Measurements from ENCODE around the gene INHBE.

Gene INHBE

DNA sequence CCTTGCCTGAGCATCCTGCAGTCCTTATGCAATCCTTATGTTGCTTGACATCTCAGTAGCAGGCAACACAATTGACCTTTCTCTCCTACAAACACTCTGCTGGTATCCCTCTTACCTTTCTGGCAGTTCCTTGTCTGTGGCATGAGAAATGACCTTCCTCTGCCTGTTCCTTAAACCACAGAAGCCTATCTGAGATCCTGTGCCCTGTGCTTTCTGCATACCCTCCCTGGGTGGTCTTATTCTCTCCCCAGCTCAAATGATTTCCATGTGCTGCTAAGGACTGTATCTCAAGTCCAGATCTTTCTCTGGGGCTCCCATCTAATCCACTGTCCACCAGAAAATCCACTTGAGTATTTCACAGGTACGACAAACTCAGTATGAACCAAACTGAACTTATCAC lies 26.6 kb downstream of the INHBE start (continued):
- TF ChIP-seq ESRRG (CRISPR knock-in tag; IDR thresholded peaks at IDR 0.05) (no peak), ZFP3 (CRISPR knock-in tag; IDR thresholded peaks at IDR 0.05) (no peak), CSDC2 (CRISPR knock-in tag; IDR thresholded peaks at IDR 0.05) (no peak), SNAI2 (CRISPR knock-in tag; IDR thresholded peaks at IDR 0.05) (no peak), ZNF565 (CRISPR knock-in tag; conservative IDR thresholded peaks at IDR 0.05; ENCODE audit: low read depth) (no peak), ISL1 (CRISPR knock-in tag; IDR thresholded peaks at IDR 0.05) (no peak)

DNA sequence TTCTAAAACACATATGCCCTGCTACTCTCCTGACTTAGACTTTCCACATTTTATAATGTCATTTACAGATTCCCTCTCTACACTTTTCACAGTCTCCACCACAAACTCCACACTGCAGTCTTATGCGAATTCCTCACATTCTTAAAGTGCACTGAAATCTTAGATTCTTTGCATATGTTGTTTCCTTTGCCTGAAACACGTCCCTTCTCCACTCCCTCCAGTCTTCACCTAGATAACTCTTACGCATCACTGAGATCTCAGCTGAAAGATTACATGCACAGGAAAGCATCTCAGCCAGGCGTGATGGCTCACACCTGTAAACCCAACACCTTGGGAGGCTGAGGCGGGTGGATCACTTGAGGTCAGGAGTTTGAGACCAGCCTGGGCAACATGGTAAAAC lies 28.4 kb downstream of the INHBE start:
- TF ChIP-seq ZNF565 (CRISPR knock-in tag; conservative IDR thresholded peaks at IDR 0.05; ENCODE audit: low read depth) = no peak

DNA sequence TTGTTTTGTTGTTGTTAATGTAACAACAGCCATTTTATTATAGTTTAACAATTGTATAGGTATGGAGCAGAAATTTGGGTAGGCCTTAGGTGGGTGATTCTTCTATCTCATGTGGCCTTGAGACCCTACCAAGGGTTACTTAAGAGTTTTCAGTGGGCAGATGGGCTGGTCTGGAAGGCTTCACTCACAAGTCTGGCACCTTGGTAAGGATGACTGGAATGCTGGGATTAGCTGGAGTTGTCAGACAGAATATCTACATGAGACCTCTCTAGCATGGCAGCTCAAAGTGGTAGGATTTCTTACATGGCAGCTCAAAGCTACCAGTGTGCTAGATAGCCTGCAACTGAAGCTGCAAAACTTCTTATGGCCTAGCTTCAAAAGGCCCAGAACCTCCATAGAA lies 30.6 kb downstream of the INHBE start:
- ATAC-seq = no peak
- TF ChIP-seq ISL1 (CRISPR knock-in tag; IDR thresholded peaks at IDR 0.05) = no peak
- no peak for TF ChIP-seq PATZ1 (CRISPR knock-in tag; IDR thresholded peaks at IDR 0.05; ENCODE audit: borderline replicate concordance)
- no peak for TF ChIP-seq ESRRG (CRISPR knock-in tag; IDR thresholded peaks at IDR 0.05)
- no peak for TF ChIP-seq GLIS3 (CRISPR knock-in tag; IDR thresholded peaks at IDR 0.05)
- no peak for TF ChIP-seq RARB (CRISPR knock-in tag; IDR thresholded peaks at IDR 0.05)
- TF ChIP-seq PPARA (CRISPR knock-in tag; IDR thresholded peaks at IDR 0.05; ENCODE audit: borderline replicate concordance) = no peak
- TF ChIP-seq ZFP3 (CRISPR knock-in tag; IDR thresholded peaks at IDR 0.05) = no peak
- TF ChIP-seq ZNF565 (CRISPR knock-in tag; conservative IDR thresholded peaks at IDR 0.05; ENCODE audit: low read depth) = no peak
- no peak for TF ChIP-seq ZNF70 (CRISPR knock-in tag; IDR thresholded peaks at IDR 0.05)
- no peak for TF ChIP-seq TCF4 (CRISPR knock-in tag; IDR thresholded peaks at IDR 0.05; ENCODE audit: borderline replicate concordance)
- no peak for TF ChIP-seq OSR1 (CRISPR knock-in tag; IDR thresholded peaks at IDR 0.05)
- no peak for TF ChIP-seq CSDC2 (CRISPR knock-in tag; IDR thresholded peaks at IDR 0.05)
- no peak for TF ChIP-seq ARNTL (CRISPR knock-in tag; IDR thresholded peaks at IDR 0.05; ENCODE audit: borderline replicate concordance, low read depth)
- no peak for TF ChIP-seq POU6F1 (CRISPR knock-in tag; IDR thresholded peaks at IDR 0.05; ENCODE audit: borderline replicate concordance, low read depth)
- TF ChIP-seq, protein P1, sequence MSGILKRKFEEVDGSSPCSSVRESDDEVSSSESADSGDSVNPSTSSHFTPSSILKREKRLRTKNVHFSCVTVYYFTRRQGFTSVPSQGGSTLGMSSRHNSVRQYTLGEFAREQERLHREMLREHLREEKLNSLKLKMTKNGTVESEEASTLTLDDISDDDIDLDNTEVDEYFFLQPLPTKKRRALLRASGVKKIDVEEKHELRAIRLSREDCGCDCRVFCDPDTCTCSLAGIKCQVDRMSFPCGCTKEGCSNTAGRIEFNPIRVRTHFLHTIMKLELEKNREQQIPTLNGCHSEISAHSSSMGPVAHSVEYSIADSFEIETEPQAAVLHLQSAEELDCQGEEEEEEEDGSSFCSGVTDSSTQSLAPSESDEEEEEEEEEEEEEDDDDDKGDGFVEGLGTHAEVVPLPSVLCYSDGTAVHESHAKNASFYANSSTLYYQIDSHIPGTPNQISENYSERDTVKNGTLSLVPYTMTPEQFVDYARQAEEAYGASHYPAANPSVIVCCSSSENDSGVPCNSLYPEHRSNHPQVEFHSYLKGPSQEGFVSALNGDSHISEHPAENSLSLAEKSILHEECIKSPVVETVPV (CRISPR knock-in tag; IDR thresholded peaks at IDR 0.05) = no peak
- TF ChIP-seq TOX (CRISPR knock-in tag; IDR thresholded peaks at IDR 0.05; ENCODE audit: borderline replicate concordance) = no peak
- TF ChIP-seq CREB5 (CRISPR knock-in tag; IDR thresholded peaks at IDR 0.05; ENCODE audit: low read depth) = no peak
- no peak for TF ChIP-seq SNAI2 (CRISPR knock-in tag; IDR thresholded peaks at IDR 0.05)
- TF ChIP-seq ZNF8 (CRISPR knock-in tag; IDR thresholded peaks at IDR 0.05) = no peak
- TF ChIP-seq, protein P2, sequence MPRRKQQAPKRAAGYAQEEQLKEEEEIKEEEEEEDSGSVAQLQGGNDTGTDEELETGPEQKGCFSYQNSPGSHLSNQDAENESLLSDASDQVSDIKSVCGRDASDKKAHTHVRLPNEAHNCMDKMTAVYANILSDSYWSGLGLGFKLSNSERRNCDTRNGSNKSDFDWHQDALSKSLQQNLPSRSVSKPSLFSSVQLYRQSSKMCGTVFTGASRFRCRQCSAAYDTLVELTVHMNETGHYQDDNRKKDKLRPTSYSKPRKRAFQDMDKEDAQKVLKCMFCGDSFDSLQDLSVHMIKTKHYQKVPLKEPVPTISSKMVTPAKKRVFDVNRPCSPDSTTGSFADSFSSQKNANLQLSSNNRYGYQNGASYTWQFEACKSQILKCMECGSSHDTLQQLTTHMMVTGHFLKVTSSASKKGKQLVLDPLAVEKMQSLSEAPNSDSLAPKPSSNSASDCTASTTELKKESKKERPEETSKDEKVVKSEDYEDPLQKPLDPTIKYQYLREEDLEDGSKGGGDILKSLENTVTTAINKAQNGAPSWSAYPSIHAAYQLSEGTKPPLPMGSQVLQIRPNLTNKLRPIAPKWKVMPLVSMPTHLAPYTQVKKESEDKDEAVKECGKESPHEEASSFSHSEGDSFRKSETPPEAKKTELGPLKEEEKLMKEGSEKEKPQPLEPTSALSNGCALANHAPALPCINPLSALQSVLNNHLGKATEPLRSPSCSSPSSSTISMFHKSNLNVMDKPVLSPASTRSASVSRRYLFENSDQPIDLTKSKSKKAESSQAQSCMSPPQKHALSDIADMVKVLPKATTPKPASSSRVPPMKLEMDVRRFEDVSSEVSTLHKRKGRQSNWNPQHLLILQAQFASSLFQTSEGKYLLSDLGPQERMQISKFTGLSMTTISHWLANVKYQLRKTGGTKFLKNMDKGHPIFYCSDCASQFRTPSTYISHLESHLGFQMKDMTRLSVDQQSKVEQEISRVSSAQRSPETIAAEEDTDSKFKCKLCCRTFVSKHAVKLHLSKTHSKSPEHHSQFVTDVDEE (CRISPR knock-in tag; IDR thresholded peaks at IDR 0.05) = no peak

More for the DNA sequence above, 28.4 kb downstream of the INHBE start:
- ATAC-seq = peak; percentile 45

Measured in SK-N-SH treated with all-trans-retinoic acid at 6 μM for 48 hours (cell line).